ENCODE measurements around the gene DDX43.

GRCh38 chr6:73393278-73393677, 1.4 kb upstream of the DDX43 start:
- TF ChIP-seq KDM1A (IDR thresholded peaks at IDR 0.05; ENCODE audit: borderline replicate concordance) (no peak), BCLAF1 (IDR thresholded peaks at IDR 0.05) (no peak), SRF (IDR thresholded peaks at IDR 0.05; ENCODE audit: low read depth in 2 of 2, low read length in 2 of 2) (no peak), CTCF (IDR thresholded peaks at IDR 0.05 in 2 of 3, conservative IDR thresholded peaks at IDR 0.05 in 1 of 3; ENCODE audit: control insufficient read depth in 2 of 3, extremely low read depth in 1 of 3, insufficient read depth in 1 of 3, low read depth in 3 of 3, low read length in 3 of 3) (no peak), SKIL (IDR thresholded peaks at IDR 0.05; ENCODE audit: low read depth, poor library complexity, severe bottlenecking) (no peak), ASH2L (IDR thresholded peaks at IDR 0.05; ENCODE audit: borderline replicate concordance, low read depth) (no peak), NKRF (conservative IDR thresholded peaks at IDR 0.05) (no peak), CEBPB (IDR thresholded peaks at IDR 0.05; ENCODE audit: borderline replicate concordance in 1 of 2, low read depth in 2 of 2, low read length in 2 of 2) (no peak), ETV6 (conservative IDR thresholded peaks at IDR 0.05 in 1 of 2, IDR thresholded peaks at IDR 0.05 in 1 of 2; ENCODE audit: borderline replicate concordance in 1 of 2, low read depth in 1 of 2) (no peak)
